Keratinocyte (primary cell): ENCODE data around the gene KHDC4.

ENCODE experiments used
- CTCF ChIP-seq, 3 experiments: IDR thresholded peaks in 1 of 3; conservative IDR thresholded peaks in 1 of 3; optimal IDR thresholded peaks in 1 of 3; 2 replicates in 2 of 3; 3 replicates in 1 of 3; pipeline versions ENCODE3 to v1.5.1; 2011; ENCODE audit warnings: low read length in 3 of 3, mild to moderate bottlenecking in 3 of 3, moderate library complexity in 2 of 3, control low read depth in 1 of 3, inconsistent platforms in 1 of 3; ENCODE audit not compliant: insufficient read depth in 2 of 3; ENCODE audit errors: extremely low read depth in 1 of 3
- EZH2 ChIP-seq: IDR thresholded peaks from one replicate; pipeline ENCODE4 v1.6.1; 2012; ENCODE audit warnings: inconsistent platforms, mild to moderate bottlenecking, low read length, moderate library complexity

DNA sequence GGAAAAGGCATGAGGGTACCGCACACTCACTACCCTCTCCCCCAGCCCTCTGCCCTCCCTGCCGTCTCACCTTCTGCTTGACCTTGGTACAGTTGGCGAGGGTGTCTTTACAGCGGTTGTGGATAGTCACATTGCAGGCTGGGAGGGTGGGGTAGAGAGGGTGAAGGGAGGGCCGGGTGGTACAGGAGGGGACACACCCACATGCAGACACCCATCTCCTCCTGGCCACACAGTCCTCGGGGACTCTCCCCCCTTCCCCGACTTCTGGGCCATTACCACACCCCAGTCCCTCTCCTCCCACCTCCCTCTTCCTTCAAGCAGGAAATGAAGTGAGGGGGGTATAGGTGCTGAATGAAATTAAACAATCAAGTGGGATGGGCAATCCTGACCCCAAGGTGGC lies 32.5 kb upstream of the KHDC4 start:
- no peak for TF ChIP-seq CTCF (optimal IDR thresholded peaks at IDR 0.05 in 1 of 3, IDR thresholded peaks at IDR 0.05 in 1 of 3, conservative IDR thresholded peaks at IDR 0.05 in 1 of 3; ENCODE audit: extremely low read depth in 1 of 3, insufficient read depth in 2 of 3, low read length in 3 of 3)
- no peak for TF ChIP-seq EZH2
